Neural cell (in vitro differentiated cells): Measurements from ENCODE around the gene CAPN5. TPM values are rescaled to one million over a fixed set of nuclear protein-coding genes. Genes with fewer than 3 reads are reported as not detected.

Experiments
- H2AFZ ChIP-seq: fragments of 200-600, 300-800 bp; sonication (generic), shearing (Covaris generic); 2 replicates; pipeline ENCODE4 v1.6.0; 2014; ENCODE audit warnings: low read depth, mild to moderate bottlenecking, antibody characterized with exemption, low read length, moderate library complexity
- H3F3A ChIP-seq: fragments of 200-600 bp; shearing (Covaris generic); 2 replicates; pipeline ENCODE4 v1.6.1; 2016; ENCODE audit warnings: mild to moderate bottlenecking, moderate library complexity, mixed read lengths, antibody characterized with exemption, low read length; ENCODE audit not compliant: insufficient read depth, poor library complexity, severe bottlenecking
- H3K27ac ChIP-seq: fragments of 200-600, 300-800 bp; sonication (generic), shearing (Covaris generic); 2 replicates; pipeline ENCODE4 v1.5.1; 2014; ENCODE audit warnings: mild to moderate bottlenecking, low read length, moderate library complexity
- H3K27me3 ChIP-seq: fragments of 300-800, 200-600 bp; sonication (generic), shearing (Covaris generic); 2 replicates; pipeline ENCODE4 v1.6.0; 2014; ENCODE audit warnings: mild to moderate bottlenecking, low read depth, low read length, moderate library complexity; ENCODE audit not compliant: insufficient read depth
- H3K36me3 ChIP-seq: fragments of 300-800, 200-600 bp; sonication (generic), shearing (Covaris generic); 2 replicates; pipeline ENCODE4 v1.5.1; 2014; ENCODE audit warnings: mild to moderate bottlenecking, antibody characterized with exemption, low read length, moderate library complexity; ENCODE audit not compliant: insufficient read depth
- H3K4me2 ChIP-seq: fragments of 300-800, 200-600 bp; sonication (generic), shearing (Covaris generic); 2 replicates; pipeline ENCODE4 v1.6.0; 2014; ENCODE audit warnings: mild to moderate bottlenecking, low read length
- H3K4me3 ChIP-seq: fragments of 300-800, 200-600 bp; sonication (generic), shearing (Covaris generic); 2 replicates; pipeline ENCODE4 v1.5.1; 2014; ENCODE audit warnings: mild to moderate bottlenecking, low read length, moderate library complexity
- H3K79me2 ChIP-seq: fragments of 200-600 bp; shearing (Covaris generic); replicated peaks from 2 replicates; pipeline ENCODE4 v1.6.0; 2014; ENCODE audit warnings: mild to moderate bottlenecking, low read length, moderate library complexity; ENCODE audit not compliant: insufficient read depth
- H3K9ac ChIP-seq: fragments of 300-800, 200-600 bp; sonication (generic), shearing (Covaris generic); 2 replicates; pipeline ENCODE4 v1.6.1; 2016; ENCODE audit warnings: mild to moderate bottlenecking, low read length, mixed read lengths
- H3K9me2 ChIP-seq: fragments of 200-600 bp; shearing (Covaris generic); 2 replicates; pipeline ENCODE4 v1.6.1; 2016; ENCODE audit warnings: mild to moderate bottlenecking, low read length, mixed read lengths; ENCODE audit not compliant: insufficient read depth
- H3K9me3 ChIP-seq: fragments of 200-600, 300-800 bp; sonication (generic), shearing (Covaris generic); 2 replicates; pipeline ENCODE4 v1.6.1; 2016; ENCODE audit warnings: mild to moderate bottlenecking, mixed run types, low read length, moderate library complexity, mixed read lengths
- H4K20me1 ChIP-seq: fragments of 200-600 bp; shearing (Covaris generic); 2 replicates; pipeline ENCODE4 v1.6.1; 2016; ENCODE audit warnings: mild to moderate bottlenecking, mixed run types; ENCODE audit not compliant: insufficient read depth
- CTCF ChIP-seq: fragments of 450-650 bp; IDR thresholded peaks from 2 replicates; pipeline ENCODE4 v1.5.1; 2014; ENCODE audit warnings: antibody characterized with exemption, mild to moderate bottlenecking, moderate library complexity; ENCODE audit not compliant: poor library complexity, severe bottlenecking
- EP300 ChIP-seq: fragments of 450-650 bp; conservative IDR thresholded peaks from 2 replicates; pipeline ENCODE4 v1.6.1; 2014; ENCODE audit warnings: antibody characterized with exemption, mild to moderate bottlenecking, moderate library complexity; ENCODE audit not compliant: poor library complexity, severe bottlenecking
- EZH2 ChIP-seq: fragments of 200-600, 300-800 bp; shearing (Covaris generic), sonication (generic); IDR thresholded peaks from 2 replicates; pipeline ENCODE4 v1.6.1; 2014; ENCODE audit warnings: antibody characterized with exemption, low read length, borderline replicate concordance, mild to moderate bottlenecking; ENCODE audit not compliant: insufficient read depth, poor library complexity, severe bottlenecking
- MXI1 ChIP-seq: fragments of 450-650 bp; conservative IDR thresholded peaks from 2 replicates; pipeline ENCODE4 v1.6.1; 2014; ENCODE audit warnings: antibody characterized with exemption, mild to moderate bottlenecking; ENCODE audit not compliant: poor library complexity, severe bottlenecking
- POLR2AphosphoS5 ChIP-seq: IDR thresholded peaks from 2 replicates; pipeline ENCODE4 v1.6.1; 2012
- RAD21 ChIP-seq: fragments of 450-650 bp; conservative IDR thresholded peaks from 2 replicates; pipeline ENCODE4 v1.6.1; 2014; ENCODE audit warnings: antibody characterized with exemption, mild to moderate bottlenecking, moderate library complexity
- REST ChIP-seq: IDR thresholded peaks from 2 replicates; pipeline ENCODE4 v1.6.1; 2012; ENCODE audit warnings: borderline replicate concordance
- SMC3 ChIP-seq: fragments of 450-650 bp; conservative IDR thresholded peaks from 2 replicates; pipeline ENCODE4 v1.6.1; 2014; ENCODE audit warnings: antibody characterized with exemption, mild to moderate bottlenecking, moderate library complexity; ENCODE audit not compliant: poor library complexity
- TAF1 ChIP-seq: IDR thresholded peaks from 2 replicates; pipeline ENCODE4 v1.6.1; 2012; ENCODE audit warnings: low read depth
- polyA plus RNA-seq: library from polyadenylated mRNA; depleted of rRNA; stranded (reverse); fragments of >200 nt; gene quantifications from 2 replicates; pipeline ENCODE4 v1.2.3, GENCODE V29; 2014

Gene CAPN5
- polyA plus RNA-seq, 1 donor from 2014 or later = 20.5 TPM

- Histone ChIP-seq H3K79me2 (no peaks in the 10 kb centered on the region), H3K36me3 (no peaks in the 10 kb centered on the region), H3K4me2 (no peak overlapping the region), H3K27ac (no peak overlapping the region), H3K9me2 (no peaks in the 10 kb centered on the region), H3K4me3 (no peak overlapping the region), H4K20me1 (no peaks in the 10 kb centered on the region), H2AFZ (no peak overlapping the region), H3K9ac (no peak overlapping the region), H3K9me3 (no peaks in the 10 kb centered on the region), H3K27me3 (no peaks in the 10 kb centered on the region), H3F3A (no peaks in the 10 kb centered on the region)
- TF ChIP-seq EP300 = no peak
- TF ChIP-seq MXI1 = no peak
- TF ChIP-seq TAF1 = no peak
- TF ChIP-seq RAD21 = no peak
- no peak for TF ChIP-seq POLR2AphosphoS5
- no peak for TF ChIP-seq EZH2
- no peak for TF ChIP-seq CTCF
- no peak for TF ChIP-seq SMC3
- TF ChIP-seq REST = no peak
These were observed 55.3 kb downstream of the CAPN5 start for GRCh38 chr11:77121876-77122575.

GRCh38 chr11:77122576-77123212, 55.9 kb downstream of the CAPN5 start:
- Histone ChIP-seq H3K9ac (no peak overlapping the region), H3K79me2 (no peaks in the 10 kb centered on the region), H3K9me3 (no peaks in the 10 kb centered on the region), H3K36me3 (no peaks in the 10 kb centered on the region), H4K20me1 (no peaks in the 10 kb centered on the region), H3F3A (no peaks in the 10 kb centered on the region), H3K4me2 (no peak overlapping the region), H3K27ac (no peak overlapping the region), H3K9me2 (no peaks in the 10 kb centered on the region), H3K4me3 (no peak overlapping the region), H3K27me3 (no peaks in the 10 kb centered on the region), H2AFZ (no peak overlapping the region)
- no peak for TF ChIP-seq CTCF
- TF ChIP-seq POLR2AphosphoS5 = no peak
- no peak for TF ChIP-seq RAD21
- no peak for TF ChIP-seq TAF1
- no peak for TF ChIP-seq SMC3
- TF ChIP-seq EZH2 = no peak
- no peak for TF ChIP-seq MXI1
- no peak for TF ChIP-seq REST
- no peak for TF ChIP-seq EP300
